H1 (cell line): ENCODE measurements around the gene IKZF1. TPM values are rescaled to one million over a fixed set of nuclear protein-coding genes. Genes with fewer than 3 reads are reported as not detected.

Experiments used
- CTCF ChIA-PET: fragments of 300-600 bp; sonication (Branson Sonifier 250); formaldehyde crosslinking; loops from one replicate; lab custom pipeline; 2021; ENCODE audit not compliant: partially characterized antibody; lab: Charles Lee
- POLR2A ChIA-PET: fragments of 300-600 bp; sonication (Branson Sonifier 250); formaldehyde crosslinking; loops from one replicate; lab custom pipeline; 2021; ENCODE audit warnings: inconsistent platforms; ENCODE audit not compliant: partially characterized antibody; lab: Charles Lee
- DNase-seq, 2 experiments: peaks; one replicate each; pipeline versions ENCODE4 v3.0.0 to v3.0.0-alpha.2; 2010 to 2022; ENCODE audit warnings: low spot score in 2 of 2, low read depth in 1 of 2, mixed read lengths in 1 of 2
- FAIRE-seq: peaks from 2 replicates; lab custom pipeline; 2011; peaks lifted over from hg19 to GRCh38; lab: Jason Lieb, UNC
- H2AFZ ChIP-seq: 2 replicates; pipeline ENCODE4 v1.8.1; 2012; ENCODE audit warnings: low read length, inconsistent platforms
- H2AK5ac ChIP-seq: 2 replicates; pipeline ENCODE4 v1.6.1; 2013; ENCODE audit warnings: low read depth, low read length
- H2BK120ac ChIP-seq: replicated peaks from 2 replicates; pipeline ENCODE3; 2013; ENCODE audit warnings: low read depth, low read length, inconsistent platforms
- H2BK12ac ChIP-seq: 2 replicates; pipeline ENCODE4 v1.6.1; 2013; ENCODE audit warnings: low read depth, low read length
- H2BK15ac ChIP-seq: 2 replicates; pipeline ENCODE4 v1.6.1; 2013; ENCODE audit warnings: low read length
- H2BK20ac ChIP-seq: 2 replicates; pipeline ENCODE4 v1.6.1; 2013; ENCODE audit warnings: low read length
- H2BK5ac ChIP-seq: 2 replicates; pipeline ENCODE4 v1.6.1; 2013; ENCODE audit warnings: low read depth, low read length
- H3K14ac ChIP-seq: 2 replicates; pipeline ENCODE4 v1.6.1; 2013; ENCODE audit warnings: inconsistent platforms; ENCODE audit not compliant: insufficient read length
- H3K18ac ChIP-seq: 2 replicates; pipeline ENCODE4 v1.6.1; 2013; ENCODE audit warnings: low read length; ENCODE audit errors: extremely low read depth
- H3K23ac ChIP-seq: 2 replicates; pipeline ENCODE4 v1.6.1; 2013; ENCODE audit warnings: inconsistent platforms; ENCODE audit not compliant: insufficient read length
- H3K23me2 ChIP-seq: 2 replicates; pipeline ENCODE4 v1.6.1; 2013; ENCODE audit warnings: low read depth, low read length
- H3K27ac ChIP-seq: 2 replicates; pipeline ENCODE4 v1.6.1; 2011; ENCODE audit warnings: low read depth, low read length, inconsistent platforms
- H3K27me3 ChIP-seq, 4 experiments: replicated peaks in 1 of 4; 1 replicate in 1 of 4; 2 replicates in 3 of 4; pipeline versions ENCODE4 v1.6.1 to v1.8.1; 2011 to 2013; ENCODE audit warnings: low read length in 3 of 4, mild to moderate bottlenecking in 3 of 4, inconsistent platforms in 2 of 4, mixed read lengths in 2 of 4, moderate library complexity in 1 of 4; ENCODE audit not compliant: control insufficient read depth in 3 of 4, insufficient read depth in 3 of 4; ENCODE audit errors: extremely low read depth in 1 of 4
- H3K36me3 ChIP-seq, 4 experiments: 2 replicates each; pipeline versions ENCODE4 v1.6.1 to v1.8.1; 2011 to 2013; ENCODE audit warnings: mild to moderate bottlenecking in 4 of 4, low read length in 3 of 4, moderate library complexity in 2 of 4, control low read depth in 1 of 4, inconsistent platforms in 1 of 4; ENCODE audit not compliant: insufficient read depth in 4 of 4, control insufficient read depth in 2 of 4
- H3K4ac ChIP-seq: replicated peaks from 2 replicates; pipeline ENCODE3; 2013; ENCODE audit warnings: low read length, low read depth, mixed read lengths, inconsistent platforms; ENCODE audit not compliant: insufficient read length
- H3K4me1 ChIP-seq, 4 experiments: replicated peaks in 1 of 4; 1 replicate in 1 of 4; 2 replicates in 3 of 4; pipeline versions ENCODE4 v1.6.1 to v1.8.1; 2011 to 2013; ENCODE audit warnings: low read length in 3 of 4, inconsistent platforms in 2 of 4, mixed read lengths in 1 of 4; ENCODE audit not compliant: insufficient read depth in 4 of 4, control insufficient read depth in 3 of 4
- H3K4me2 ChIP-seq, 2 experiments: 2 replicates each; pipeline versions ENCODE4 v1.6.1 to v1.8.1; 2011 to 2013; ENCODE audit warnings: low read depth in 2 of 2, low read length in 2 of 2, control low read depth in 1 of 2, inconsistent platforms in 1 of 2, mild to moderate bottlenecking in 1 of 2; ENCODE audit not compliant: insufficient read depth in 1 of 2
- H3K4me3 ChIP-seq, 4 experiments: fragments of 200-600, 300-600 bp in 1 of 4; sonication (generic), shearing (Covaris generic), sonication (Bioruptor Twin) in 1 of 4; 2 replicates each; pipeline versions ENCODE4 v1.5.1 to v1.8.1; 2011 to 2016; ENCODE audit warnings: low read length in 4 of 4, low read depth in 3 of 4, control low read depth in 2 of 4, inconsistent platforms in 2 of 4, mild to moderate bottlenecking in 2 of 4, mixed read lengths in 1 of 4, moderate library complexity in 1 of 4; ENCODE audit not compliant: insufficient read depth in 2 of 4; ENCODE audit errors: extremely low read depth in 1 of 4
- H3K56ac ChIP-seq: replicated peaks from 2 replicates; pipeline ENCODE3; 2013; ENCODE audit warnings: low read depth, mild to moderate bottlenecking, mixed read lengths, low read length, inconsistent platforms; ENCODE audit not compliant: insufficient read length
- H3K79me1 ChIP-seq: 2 replicates; pipeline ENCODE4 v1.6.1; 2013; ENCODE audit warnings: low read depth, low read length, control low read depth
- H3K79me2 ChIP-seq, 2 experiments: 2 replicates each; pipeline versions ENCODE4 v1.6.1 to v1.8.1; 2012 to 2013; ENCODE audit warnings: low read length in 2 of 2, mild to moderate bottlenecking in 2 of 2, inconsistent platforms in 1 of 2; ENCODE audit not compliant: insufficient read depth in 2 of 2, control insufficient read depth in 1 of 2
- H3K9ac ChIP-seq, 4 experiments: replicated peaks in 1 of 4; 1 replicate in 1 of 4; 2 replicates in 3 of 4; pipeline versions ENCODE4 v1.6.1 to v1.8.1; 2011 to 2013; ENCODE audit warnings: low read depth in 3 of 4, low read length in 3 of 4, control low read depth in 2 of 4, mild to moderate bottlenecking in 2 of 4, moderate library complexity in 2 of 4, inconsistent platforms in 1 of 4; ENCODE audit errors: extremely low read depth in 1 of 4
- H3K9me3 ChIP-seq, 2 experiments: 2 replicates each; pipeline versions ENCODE4 v1.6.1 to v1.8.1; 2012 to 2013; ENCODE audit warnings: mild to moderate bottlenecking in 2 of 2, moderate library complexity in 2 of 2, control low read depth in 1 of 2, inconsistent platforms in 1 of 2, low read depth in 1 of 2, low read length in 1 of 2, mixed read lengths in 1 of 2; ENCODE audit not compliant: insufficient read depth in 2 of 2
- H4K20me1 ChIP-seq, 2 experiments: replicated peaks in 1 of 2; 2 replicates each; pipeline versions ENCODE3 to v1.8.1; 2011 to 2013; ENCODE audit warnings: inconsistent platforms in 2 of 2, low read length in 2 of 2, mild to moderate bottlenecking in 1 of 2; ENCODE audit not compliant: insufficient read depth in 2 of 2, control insufficient read depth in 1 of 2
- H4K5ac ChIP-seq: 2 replicates; pipeline ENCODE4 v1.6.1; 2013; ENCODE audit warnings: low read length, low read depth, mixed read lengths, inconsistent platforms; ENCODE audit not compliant: insufficient read length
- H4K8ac ChIP-seq: 2 replicates; pipeline ENCODE4 v1.8.0; 2013; ENCODE audit warnings: mild to moderate bottlenecking, moderate library complexity, low read length, inconsistent platforms; ENCODE audit not compliant: insufficient read depth; ENCODE audit errors: extremely low read depth
- H4K91ac ChIP-seq: replicated peaks from 2 replicates; pipeline ENCODE3; 2013; ENCODE audit warnings: low read length, mixed read lengths, inconsistent platforms; ENCODE audit not compliant: insufficient read length
- ASH2L ChIP-seq: fragments of 200-600, 300-600 bp; sonication (generic); IDR thresholded peaks from one replicate; pipeline ENCODE4 v1.7.1; 2017; ENCODE audit warnings: low read length
- HDAC2 ChIP-seq, 2 experiments: fragments of 300-600 bp in 1 of 2; sonication (generic) in 1 of 2; IDR thresholded peaks; 2 replicates each; pipeline ENCODE4 v1.6.1; 2011 to 2012; ENCODE audit warnings: low read depth in 2 of 2, low read length in 2 of 2, mild to moderate bottlenecking in 2 of 2, moderate library complexity in 2 of 2, borderline replicate concordance in 1 of 2, inconsistent platforms in 1 of 2
- NRF1 ChIP-seq: IDR thresholded peaks from 2 replicates; pipeline ENCODE4 v1.6.1; 2011; ENCODE audit warnings: mild to moderate bottlenecking, low read depth, low read length, improper control_type of control experiment
- POLR2AphosphoS5 ChIP-seq: IDR thresholded peaks from 2 replicates; pipeline ENCODE4 v1.6.1; 2011; ENCODE audit warnings: low read depth, low read length
- WGBS, 2 experiments: shearing (Covaris generic) in 1 of 2; methylation state at CpG; one replicate each; pipeline versions ENCODE4 v1.1.6 to v1.1.7; 2013 to 2015; ENCODE audit warnings: low lambda C conversion rate in 2 of 2, mixed read lengths in 2 of 2, inconsistent platforms in 1 of 2, low coverage in 1 of 2, missing lambda C conversion rate in 1 of 2; ENCODE audit not compliant: insufficient replicate concordance in 2 of 2, insufficient coverage in 1 of 2, insufficient read length in 1 of 2; ENCODE audit errors: extremely low coverage in 1 of 2, missing lambda C conversion rate in 1 of 2; 5-methylcytosine and 5-hydroxymethylcytosine counted together
- polyA plus RNA-seq, 7 experiments: library from polyadenylated mRNA; depleted of rRNA in 3 of 7; stranded (reverse) in 5 of 7; unstranded in 2 of 7; fragments of >200 nt in 5 of 7; fragments of 200-250 nt in 2 of 7; gene quantifications; 1 replicate in 5 of 7; 2 replicates in 1 of 7; 4 replicates in 1 of 7; pipeline versions ENCODE4 v1.2.1 to v1.2.3, GENCODE V29; 2011 to 2013; ENCODE audit warnings: missing spikeins in 2 of 7, mixed read lengths in 2 of 7
- total RNA-seq: library from RNA; stranded (reverse); fragmentation: NEBNext Ultra II Directional; extraction: Animal tissue kit (Norgen Biotek cat#: 25700); gene quantifications from 2 replicates; pipeline ENCODE4 v1.2.1, GENCODE V29; 2021

Gene IKZF1
- total and polyA plus RNA-seq, 2 of the 8 experiments (the other 6 are each of a cell fraction or from before 2014, with no cell fraction given) = 0.74 to 1.5 TPM

- Histone ChIP-seq H3K23me2 (no peaks in the 10 kb centered on the region), H3K36me3 (no peaks in the 10 kb centered on the region), H4K8ac (no peak overlapping the region), H3K4me3 (no peak overlapping the region), H2BK12ac (no peak overlapping the region), H3K56ac (no peak overlapping the region), H3K23ac (no peak overlapping the region), H3K79me2 (no peaks in the 10 kb centered on the region), H2BK20ac (no peak overlapping the region), H3K18ac (no peak overlapping the region), H3K4ac (no peak overlapping the region), H3K27ac (no peak overlapping the region), H2BK15ac (no peak overlapping the region), H2AFZ (no peak overlapping the region), H3K9ac (no peak overlapping the region), H3K4me2 (no peak overlapping the region), H3K27me3 (no peaks in the 10 kb centered on the region), H3K79me1 (no peaks in the 10 kb centered on the region), H3K4me1 (no peaks in the 10 kb centered on the region), H2BK120ac (no peak overlapping the region), H4K5ac (no peak overlapping the region), H2BK5ac (no peak overlapping the region), H2AK5ac (no peak overlapping the region), H4K20me1 (no peaks in the 10 kb centered on the region), H4K91ac (no peak overlapping the region), H3K14ac (no peak overlapping the region), H3K9me3 (no peaks in the 10 kb centered on the region)
- 87% methylated on average over 1 of the region's 1 CpG; no CpG with 5 or more reads in 1 of the 2 experiments for WGBS, 2 experiments
- DNase-seq = no peak
- TF ChIP-seq NRF1 (no peak), POLR2AphosphoS5 (no peak), ASH2L (no peak), HDAC2 (IDR thresholded peaks at IDR 0.05; ENCODE audit: borderline replicate concordance in 1 of 2, low read depth in 2 of 2, low read length in 2 of 2) (no peak)
- no peak for FAIRE-seq
- CTCF ChIA-PET = no interaction called here
- POLR2A ChIA-PET = no interaction called here
These were observed 17.4 kb upstream of the IKZF1 start for GRCh38 chr7:50287129-50287528.
